DMS153 treated with DMSO at 0.1 percent for 48 hours (cell line): ENCODE data around the gene ANKRD42.
"Not testable (repeated sequence)": the region's sequence is repeated elsewhere in the genome, so short reads cannot be mapped to it uniquely, and the experiment has no call there.

Experiments
- DNase-seq: peaks from one replicate; lab custom pipeline; 2025; ENCODE audit not compliant: unreplicated experiment; lab: John Stamatoyannopoulos, UW

The ANKRD42 gene

GRCh38 chr11:83172551-83172950 is 21.0 kb upstream of the ANKRD42 start:
- DNase-seq: no peak

GRCh38 chr11:83174008-83174407 is 19.5 kb upstream of the ANKRD42 start:
- no peak for DNase-seq

- DNase-seq: no peak
These were observed 17.7 kb upstream of the ANKRD42 start for GRCh38 chr11:83175815-83176214.

- no peak for DNase-seq
These were observed 11.7 kb upstream of the ANKRD42 start for GRCh38 chr11:83181815-83182214.

GRCh38 chr11:83185767-83186166 is 7.7 kb upstream of the ANKRD42 start:
- no peak for DNase-seq

GRCh38 chr11:83187465-83187864 is 6.0 kb upstream of the ANKRD42 start:
- DNase-seq: no peak

- DNase-seq: no peak
These were observed 2.0 kb upstream of the ANKRD42 start for GRCh38 chr11:83191491-83191890.

- no peak for DNase-seq
These were observed 1.5 kb upstream of the ANKRD42 start for GRCh38 chr11:83191986-83192385.

- DNase-seq: no peak
These were observed 786 bp upstream of the ANKRD42 start for GRCh38 chr11:83192606-83193245.

GRCh38 chr11:83194281-83195142 is 1.0 kb downstream of the ANKRD42 start:
- no peak for DNase-seq

- DNase-seq: no peak
These were observed 1.6 kb downstream of the ANKRD42 start for GRCh38 chr11:83195143-83195466.

GRCh38 chr11:83195649-83196048 is 2.1 kb downstream of the ANKRD42 start:
- DNase-seq: no peak

- DNase-seq: no peak
These were observed 6.5 kb downstream of the ANKRD42 start for GRCh38 chr11:83200035-83200434.

- no peak for DNase-seq
These were observed 12.2 kb downstream of the ANKRD42 start for GRCh38 chr11:83205608-83206185.

GRCh38 chr11:83206221-83206620 is 12.7 kb downstream of the ANKRD42 start:
- DNase-seq: no peak

- DNase-seq: not testable (repeated sequence)
These were observed 13.4 kb downstream of the ANKRD42 start for GRCh38 chr11:83206771-83207382.

- peak; percentile 17 for DNase-seq
These were observed 25.6 kb downstream of the ANKRD42 start for GRCh38 chr11:83219095-83219494.

GRCh38 chr11:83220260-83220659 is 26.7 kb downstream of the ANKRD42 start:
- no peak for DNase-seq

GRCh38 chr11:83221694-83222093 is 28.2 kb downstream of the ANKRD42 start:
- no peak for DNase-seq

GRCh38 chr11:83222499-83222898 is 29.0 kb downstream of the ANKRD42 start:
- DNase-seq: no peak

GRCh38 chr11:83223457-83223856 is 29.9 kb downstream of the ANKRD42 start:
- DNase-seq: no peak

GRCh38 chr11:83235825-83236224 is 42.3 kb downstream of the ANKRD42 start:
- no peak for DNase-seq
